GM15510 (cell line): ENCODE data around the gene ACADVL.

ENCODE experiments used
- POLR2A ChIP-seq: IDR thresholded peaks from 3 replicates; pipeline ENCODE4 v1.6.1; 2011; ENCODE audit warnings: borderline replicate concordance; ENCODE audit not compliant: insufficient read length; ENCODE audit errors: extremely low read depth

Gene ACADVL

DNA sequence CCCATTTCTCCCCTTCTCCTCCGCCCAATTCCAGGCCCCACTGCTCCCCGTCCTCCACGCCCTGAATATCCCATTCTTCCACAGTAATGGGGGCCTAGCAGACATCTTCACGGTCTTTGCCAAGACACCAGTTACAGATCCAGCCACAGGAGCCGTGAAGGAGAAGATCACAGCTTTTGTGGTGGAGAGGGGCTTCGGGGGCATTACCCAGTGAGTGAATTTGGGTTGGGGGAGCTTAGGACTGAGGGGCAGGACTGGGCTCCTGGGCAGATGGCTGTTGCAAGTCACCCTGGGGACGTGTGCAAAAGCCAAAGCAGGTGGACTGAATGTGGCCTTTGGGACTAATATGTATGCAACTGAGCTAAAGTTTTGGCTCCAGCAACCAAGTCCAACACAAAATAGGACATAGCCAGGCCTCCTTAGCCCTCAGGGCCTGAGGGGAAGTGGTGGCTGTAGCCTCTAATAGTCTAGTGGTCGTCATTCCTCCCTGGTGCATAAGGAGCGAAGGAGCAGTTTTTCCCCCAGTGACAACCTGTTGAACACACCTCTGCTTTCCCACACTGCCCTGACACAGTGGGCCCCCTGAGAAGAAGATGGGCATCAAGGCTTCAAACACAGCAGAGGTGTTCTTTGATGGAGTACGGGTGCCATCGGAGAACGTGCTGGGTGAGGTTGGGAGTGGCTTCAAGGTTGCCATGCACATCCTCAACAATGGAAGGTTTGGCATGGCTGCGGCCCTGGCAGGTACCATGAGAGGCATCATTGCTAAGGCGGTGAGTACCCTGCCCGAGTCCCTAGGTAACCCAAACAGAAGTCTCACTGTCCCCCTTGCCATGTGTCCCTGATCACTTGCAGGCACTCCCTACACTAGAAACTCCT lies 2.6 kb downstream of the ACADVL start:
- peak; percentile 13 for TF ChIP-seq POLR2A

DNA sequence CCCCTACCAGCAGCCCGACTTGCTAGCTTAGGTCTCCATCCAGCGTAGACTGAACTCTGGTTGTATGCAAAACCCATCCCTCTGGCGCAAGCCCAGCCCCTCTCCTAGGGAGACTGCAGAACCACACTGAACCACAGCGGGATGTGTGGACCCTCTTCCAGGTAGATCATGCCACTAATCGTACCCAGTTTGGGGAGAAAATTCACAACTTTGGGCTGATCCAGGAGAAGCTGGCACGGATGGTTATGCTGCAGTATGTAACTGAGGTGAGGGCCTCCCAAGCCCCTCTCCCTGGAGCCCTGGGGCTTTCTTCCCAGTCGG lies 3.2 kb downstream of the ACADVL start:
- no peak for TF ChIP-seq POLR2A

DNA sequence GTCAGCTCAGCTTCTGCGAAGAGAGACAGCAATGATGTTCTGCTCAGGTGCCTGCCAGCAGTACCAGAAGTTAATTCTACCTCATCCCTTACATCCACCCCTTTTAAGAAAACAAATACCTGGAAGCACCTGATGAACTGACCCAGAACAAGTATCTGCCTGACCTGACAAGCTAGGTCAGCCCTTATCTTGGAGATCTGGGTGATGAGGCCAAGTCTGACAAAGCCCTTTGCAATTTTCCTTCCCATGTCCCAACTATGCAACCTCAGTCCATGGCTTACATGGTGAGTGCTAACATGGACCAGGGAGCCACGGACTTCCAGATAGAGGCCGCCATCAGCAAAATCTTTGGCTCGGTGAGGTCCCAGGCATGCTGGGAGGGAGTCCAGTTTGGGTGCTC lies 3.6 kb downstream of the ACADVL start:
- TF ChIP-seq POLR2A, result no peak

DNA sequence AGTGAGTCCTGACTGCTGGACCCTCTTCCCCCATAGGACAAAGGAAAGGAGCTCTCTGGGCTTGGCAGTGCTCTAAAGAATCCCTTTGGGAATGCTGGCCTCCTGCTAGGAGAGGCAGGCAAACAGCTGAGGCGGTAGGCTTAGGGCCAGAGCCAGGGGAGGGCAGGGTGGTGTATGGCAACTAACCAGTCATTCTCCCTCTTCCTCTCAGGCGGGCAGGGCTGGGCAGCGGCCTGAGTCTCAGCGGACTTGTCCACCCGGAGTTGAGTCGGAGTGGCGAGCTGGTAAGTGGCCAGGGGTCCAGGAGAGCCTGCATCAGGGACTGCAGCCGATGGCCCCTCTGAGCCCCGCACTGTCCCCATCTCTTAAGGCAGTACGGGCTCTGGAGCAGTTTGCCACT lies 4.4 kb downstream of the ACADVL start:
- no peak for TF ChIP-seq POLR2A

DNA sequence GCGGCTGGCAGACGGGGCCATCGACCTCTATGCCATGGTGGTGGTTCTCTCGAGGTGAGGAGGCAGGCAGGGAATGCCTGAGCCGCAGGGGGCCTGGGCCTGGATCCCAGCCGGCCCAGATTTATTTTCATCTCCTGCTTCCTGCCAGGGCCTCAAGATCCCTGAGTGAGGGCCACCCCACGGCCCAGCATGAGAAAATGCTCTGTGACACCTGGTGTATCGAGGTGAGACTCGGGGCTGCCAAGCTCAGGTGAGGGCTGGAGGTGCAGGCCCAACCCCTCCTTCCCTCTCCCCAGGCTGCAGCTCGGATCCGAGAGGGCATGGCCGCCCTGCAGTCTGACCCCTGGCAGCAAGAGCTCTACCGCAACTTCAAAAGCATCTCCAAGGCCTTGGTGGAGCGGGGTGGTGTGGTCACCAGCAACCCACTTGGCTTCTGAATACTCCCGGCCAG lies 4.9 kb downstream of the ACADVL start:
- TF ChIP-seq POLR2A, result no peak

DNA sequence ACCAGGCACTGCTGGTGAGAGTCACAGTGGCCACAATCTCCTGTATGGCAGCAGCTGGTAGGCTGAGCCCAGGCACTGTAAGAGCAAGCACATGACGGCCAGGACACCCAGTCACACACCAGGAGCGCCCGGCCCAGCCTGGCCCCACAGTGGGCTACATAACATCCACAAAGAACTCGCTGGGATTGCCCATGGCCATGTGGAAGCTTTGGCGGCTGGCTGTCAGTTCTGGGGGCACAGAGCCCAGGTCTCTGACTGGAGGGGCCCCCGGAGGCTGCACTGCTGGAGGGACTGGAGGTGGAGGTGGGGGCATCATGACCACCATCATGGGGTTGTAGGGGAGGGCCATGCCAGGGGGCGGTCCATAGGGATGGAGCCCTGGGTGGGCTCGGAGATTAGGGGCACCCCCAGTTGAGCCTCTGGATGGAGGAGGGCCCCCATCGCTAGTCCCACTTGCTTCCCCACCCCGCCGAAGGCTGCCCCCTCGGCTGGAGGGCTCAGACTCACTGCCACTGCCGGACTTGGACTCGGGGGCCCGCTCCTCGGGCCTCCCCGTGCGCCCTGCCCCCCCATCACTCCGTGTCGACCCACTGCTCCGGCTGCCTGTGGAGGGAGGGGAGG lies 6.1 kb downstream of the ACADVL start:
- TF ChIP-seq POLR2A, result no peak

DNA sequence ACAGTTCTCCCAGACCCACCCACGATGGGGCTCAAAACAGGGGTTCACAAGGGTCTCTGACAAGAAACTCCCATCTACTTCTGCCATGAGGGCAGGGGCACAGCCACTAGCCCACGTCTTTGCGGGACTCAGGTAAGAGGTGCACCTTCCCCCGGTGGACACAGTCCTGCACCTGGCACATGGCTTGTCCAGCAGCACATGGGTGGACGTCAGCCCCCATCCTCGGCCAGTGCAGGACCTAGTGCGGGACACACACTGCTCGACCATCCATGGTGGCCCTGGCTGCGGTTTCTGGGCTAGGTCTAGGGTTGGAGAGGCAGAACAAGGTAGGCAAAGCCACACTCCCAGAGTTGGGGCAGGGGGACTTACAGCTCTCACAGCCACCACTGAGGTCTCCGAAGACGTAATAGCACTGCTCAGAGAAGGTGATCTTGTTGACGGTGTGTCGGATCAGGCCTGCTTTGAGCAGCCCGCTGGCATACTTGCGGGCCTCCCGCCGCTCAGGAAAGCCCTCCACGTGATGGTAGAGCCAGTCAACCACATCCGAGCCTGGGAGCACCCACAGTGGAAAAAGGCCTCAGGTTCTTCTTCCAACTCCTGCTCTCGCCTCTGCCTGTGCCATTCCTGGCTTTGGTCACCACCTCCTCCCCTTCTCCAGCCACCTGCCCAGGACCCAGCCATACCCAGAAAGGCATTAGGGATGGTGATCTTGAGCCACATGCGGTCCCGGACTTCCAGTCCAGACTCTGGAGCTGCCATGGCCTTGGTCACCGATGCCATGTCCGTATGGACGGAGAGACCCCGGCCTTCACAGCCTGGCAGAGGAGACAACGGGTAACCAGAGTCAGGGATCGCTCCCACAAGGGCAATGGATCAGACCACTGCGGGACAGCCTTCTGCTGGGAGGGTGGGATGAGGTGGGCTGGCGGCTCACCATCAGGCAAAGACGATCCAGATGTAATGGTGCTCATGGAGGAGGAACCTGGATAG lies 7.3 kb downstream of the ACADVL start:
- no peak for TF ChIP-seq POLR2A

DNA sequence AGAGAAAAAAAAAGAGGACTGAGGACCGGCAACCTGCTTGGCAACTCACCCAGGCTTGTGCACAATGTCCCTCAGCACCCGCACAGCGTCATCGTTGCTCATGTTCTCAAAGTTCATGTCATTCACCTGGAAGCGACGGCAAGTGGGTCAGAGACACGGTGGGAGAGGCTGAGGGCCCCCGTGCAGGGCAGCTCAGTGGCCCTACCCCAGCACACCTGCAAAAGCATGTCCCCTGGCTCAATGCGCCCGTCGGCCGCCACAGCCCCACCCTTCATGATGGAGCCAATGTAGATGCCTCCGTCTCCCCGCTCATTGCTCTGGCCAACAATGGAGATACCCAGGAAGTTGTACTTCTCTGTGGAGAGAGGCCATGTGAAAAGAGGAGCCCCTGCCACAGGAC lies 9.2 kb downstream of the ACADVL start:
- no peak for TF ChIP-seq POLR2A

DNA sequence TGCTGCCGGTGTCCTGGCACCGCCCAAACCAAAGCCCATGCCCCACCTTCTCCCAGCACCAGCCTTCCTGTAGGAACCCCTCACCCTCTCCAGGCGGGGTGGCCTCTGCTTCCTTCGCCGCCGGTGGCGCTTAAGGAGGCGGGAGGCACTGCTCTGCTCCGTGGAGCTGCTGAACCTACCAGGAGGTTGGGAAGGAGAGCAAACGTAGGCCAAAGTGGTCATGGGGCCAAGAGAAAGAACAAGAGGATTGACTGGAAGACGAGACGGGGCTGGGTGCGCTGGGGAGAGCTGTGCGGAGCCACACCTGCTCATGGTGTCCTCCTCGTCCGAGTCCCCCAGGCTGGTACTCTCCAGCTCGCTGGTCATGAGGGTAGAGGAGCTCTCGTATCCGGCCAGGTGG lies 9.8 kb downstream of the ACADVL start:
- TF ChIP-seq POLR2A, result no peak

DNA sequence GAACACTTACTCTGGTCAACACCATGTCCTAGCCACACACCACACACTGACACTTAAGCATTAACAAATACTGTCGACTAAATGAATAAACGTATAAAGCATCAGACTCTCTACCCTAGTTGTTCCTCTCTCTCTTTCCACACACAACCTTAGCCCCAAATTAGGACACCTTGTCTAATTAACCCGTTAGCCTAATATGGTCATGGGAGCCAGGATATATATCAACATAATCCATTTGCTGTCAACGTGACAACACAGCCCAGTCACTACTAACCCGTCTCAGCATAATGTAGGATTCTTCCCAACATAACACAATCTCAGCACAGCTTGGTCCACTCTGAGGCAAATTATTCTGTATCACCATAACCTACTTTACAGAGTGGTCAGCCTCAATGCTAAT lies 12.4 kb downstream of the ACADVL start:
- no peak for TF ChIP-seq POLR2A

DNA sequence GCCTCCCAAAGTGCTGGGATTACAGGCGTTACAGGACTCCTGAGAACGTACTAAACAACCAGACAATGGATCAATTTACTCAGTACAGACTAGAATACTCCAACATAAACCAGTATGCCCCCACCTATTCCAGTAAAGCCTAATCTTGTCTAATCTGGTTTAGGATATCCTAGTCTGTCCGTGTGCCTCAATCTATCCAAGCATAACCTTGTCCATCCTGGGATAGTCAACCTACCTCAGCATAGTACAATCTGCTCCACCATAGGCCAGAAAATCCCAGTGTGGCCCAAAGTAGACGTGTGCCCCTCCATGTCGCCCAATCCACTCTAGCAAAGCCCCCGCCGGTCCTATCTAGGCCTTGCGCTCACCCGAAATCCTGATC lies 14.0 kb downstream of the ACADVL start:
- no peak for TF ChIP-seq POLR2A

DNA sequence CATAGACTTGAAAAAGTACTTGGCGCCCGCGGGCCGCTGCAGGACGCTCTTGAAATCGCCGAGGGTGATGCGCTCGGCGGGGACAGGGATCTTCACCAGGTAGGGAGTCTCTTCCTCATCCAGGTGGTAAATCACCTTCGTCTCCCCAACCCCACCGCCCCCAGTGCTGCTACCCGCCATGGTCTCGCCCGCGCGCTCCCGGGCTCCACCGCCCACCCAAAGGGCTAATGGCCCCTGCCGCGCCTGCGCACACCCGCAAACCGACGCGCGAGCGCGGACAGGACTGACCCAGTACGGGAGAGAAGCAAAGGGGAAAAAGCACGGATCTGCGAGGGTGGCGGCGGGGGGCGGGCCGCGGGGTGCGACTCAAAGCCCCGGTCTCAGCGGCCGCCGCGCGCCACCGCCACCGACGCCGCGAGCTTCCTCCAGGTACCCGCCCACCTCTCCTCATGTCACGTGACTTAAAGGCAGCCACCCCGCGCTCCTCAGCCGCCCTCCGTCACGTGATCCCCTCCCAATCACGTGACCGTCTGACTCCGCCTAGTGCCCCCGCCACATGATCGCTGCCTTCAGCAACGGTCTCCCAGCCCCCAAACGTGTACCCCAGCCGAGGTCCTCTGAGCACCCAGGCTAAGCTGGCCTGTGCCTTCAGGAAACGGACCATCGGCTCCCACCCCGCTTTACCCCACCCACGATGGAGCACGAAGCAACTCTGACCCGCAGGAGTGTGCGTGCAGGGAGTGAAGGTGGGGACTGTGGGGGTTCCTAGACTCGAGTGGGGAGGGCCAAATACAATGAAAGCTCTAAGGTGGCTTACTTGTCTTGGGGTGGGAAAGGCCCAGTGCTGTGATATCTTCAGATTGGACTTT lies 14.6 kb downstream of the ACADVL start, which contains the start of gene DVL2:
Gene DVL2, minus strand, starts transcription at position 435 of the 869 bp plus-strand sequence. Its CDS starts 255 bp downstream, at position 180.
- peak; percentile 78 for TF ChIP-seq POLR2A

DNA sequence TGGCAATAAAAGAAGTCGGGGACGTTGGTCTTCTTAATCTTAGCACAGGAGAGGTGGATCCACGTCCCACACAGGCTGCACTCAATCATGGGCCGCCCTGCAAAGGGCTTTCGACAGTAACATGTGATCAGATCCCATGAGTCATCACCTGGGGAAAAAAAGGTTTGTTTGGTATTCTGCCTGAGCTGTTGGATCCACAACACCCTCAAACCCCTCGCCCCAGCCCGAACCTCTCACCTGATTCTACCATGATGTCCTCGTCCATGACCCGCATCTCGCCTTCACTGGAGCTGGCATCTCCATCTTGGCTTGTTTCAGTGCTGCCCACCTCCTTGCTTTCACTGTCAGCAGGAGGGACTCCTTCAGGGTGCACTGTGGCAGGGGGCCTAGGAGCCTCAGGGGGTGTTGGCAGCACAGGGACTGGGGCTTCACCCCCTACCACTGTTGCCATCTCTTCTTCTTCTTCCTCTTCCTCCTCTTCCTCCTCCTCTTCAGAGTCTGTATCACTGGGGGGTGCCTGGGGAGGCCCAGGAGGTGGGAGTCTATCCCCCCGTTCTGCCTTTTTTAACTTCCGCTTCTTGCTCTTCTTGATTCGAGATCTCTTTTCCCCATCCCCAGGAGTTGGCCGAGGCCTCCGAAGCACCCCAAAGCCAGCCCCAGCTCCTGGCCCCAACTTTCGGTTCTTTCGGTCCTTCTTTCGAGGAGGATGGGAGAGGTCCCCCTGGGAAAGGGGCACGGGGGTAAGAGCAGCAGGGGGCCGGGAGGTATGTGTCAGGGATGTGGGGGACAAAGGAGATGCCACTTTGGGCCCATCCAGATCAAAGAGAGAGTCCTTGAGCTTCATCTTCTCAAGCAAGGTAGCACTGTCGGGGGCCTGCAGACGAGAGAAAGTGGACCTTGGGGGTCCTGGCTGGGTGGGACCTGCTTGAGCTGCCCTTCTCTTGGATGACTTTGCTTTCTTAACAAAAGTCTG lies 16.2 kb downstream of the ACADVL start:
- no peak for TF ChIP-seq POLR2A

DNA sequence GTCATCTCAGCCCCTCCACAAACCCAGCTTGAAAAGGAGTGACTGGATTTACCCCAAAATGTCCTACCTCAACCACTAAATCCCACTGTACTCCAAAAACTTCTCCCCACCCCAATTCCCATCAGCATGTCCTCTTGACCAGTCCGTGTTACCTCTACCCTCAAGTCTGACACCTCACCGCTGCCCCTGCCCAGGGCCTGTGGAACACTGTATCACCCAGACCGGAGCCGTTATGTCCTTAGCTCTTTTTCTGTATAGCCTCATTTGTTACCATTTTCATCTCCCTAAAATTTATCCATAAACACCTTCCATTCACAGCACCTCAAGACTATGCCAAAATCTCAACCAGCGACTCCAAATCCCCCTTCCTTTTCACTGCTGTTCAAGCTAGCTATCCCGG lies 17.1 kb downstream of the ACADVL start:
- no peak for TF ChIP-seq POLR2A

DNA sequence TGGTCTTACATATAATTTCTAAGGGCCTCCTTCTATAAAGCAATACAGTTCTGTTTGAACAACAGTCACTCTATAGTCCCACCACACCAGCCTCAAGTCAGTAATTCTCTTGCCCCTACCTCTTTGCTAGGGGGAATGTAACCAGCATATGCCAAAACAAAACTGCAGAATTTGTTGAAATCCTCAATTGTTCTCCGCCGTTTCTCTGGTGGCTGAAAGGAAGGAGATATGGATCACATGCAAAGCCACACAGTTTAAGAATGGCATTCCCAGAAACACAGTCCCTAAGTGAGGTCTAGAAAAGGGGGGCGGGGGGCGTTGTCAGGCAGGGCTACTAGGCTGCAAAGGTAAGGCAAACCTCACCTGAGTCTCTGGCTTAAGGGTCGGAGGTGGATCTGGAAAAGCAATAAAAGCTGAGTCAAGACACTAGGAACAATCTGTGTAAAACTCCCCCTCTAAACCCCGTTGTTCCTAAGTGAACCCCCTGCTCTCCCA lies 17.6 kb downstream of the ACADVL start:
- no peak for TF ChIP-seq POLR2A
